Activated T-helper 1 cell treated with anti-CD3 and anti-CD28 coated beads, Interleukin-2, amount 50 U/mL, for 16 hours (primary cell): Measurements from ENCODE around the gene NRG2.

Experiments used
- DNase-seq, 2 donors: peaks; one replicate each; pipeline ENCODE4 v3.0.0-alpha.2; 2020; ENCODE audit warnings: low read depth in 1 of 2, low spot score in 1 of 2

Gene NRG2

GRCh38 chr5:139884734-139885133, 158.4 kb downstream of the NRG2 start:
- no peak for DNase-seq

- no peak for DNase-seq
Measured at GRCh38 chr5:139884144-139884543, 159.0 kb downstream of the NRG2 start.

GRCh38 chr5:139882961-139883539, 160.0 kb downstream of the NRG2 start:
- no peak for DNase-seq

- no peak for DNase-seq
Measured at GRCh38 chr5:139882316-139882715, 160.8 kb downstream of the NRG2 start.

GRCh38 chr5:139881143-139881733, 161.9 kb downstream of the NRG2 start:
- DNase-seq = no peak

GRCh38 chr5:139880416-139881142, 162.5 kb downstream of the NRG2 start:
- no peak for DNase-seq

- DNase-seq = no peak
Measured at GRCh38 chr5:139878093-139878492, 165.0 kb downstream of the NRG2 start.

GRCh38 chr5:139877129-139877597, 165.9 kb downstream of the NRG2 start:
- DNase-seq = no peak

GRCh38 chr5:139875957-139876356, 167.1 kb downstream of the NRG2 start:
- DNase-seq = no peak

GRCh38 chr5:139872851-139873794, 170.0 kb downstream of the NRG2 start:
- no peak for DNase-seq

GRCh38 chr5:139872052-139872766, 170.9 kb downstream of the NRG2 start:
- DNase-seq = no peak

GRCh38 chr5:139871614-139872013, 171.5 kb downstream of the NRG2 start:
- no peak for DNase-seq

GRCh38 chr5:139870677-139871076, 172.4 kb downstream of the NRG2 start:
- DNase-seq = no peak

- DNase-seq = no peak
Measured at GRCh38 chr5:139869042-139869790, 173.9 kb downstream of the NRG2 start.

- DNase-seq = no peak
Measured at GRCh38 chr5:139867581-139867980, 175.5 kb downstream of the NRG2 start.

GRCh38 chr5:139867109-139867508, 176.0 kb downstream of the NRG2 start:
- no peak for DNase-seq

GRCh38 chr5:139864716-139865483, 178.2 kb downstream of the NRG2 start:
- no peak for DNase-seq

- DNase-seq = peak; percentile 24 to 34
Measured at GRCh38 chr5:139863855-139864558, 179.1 kb downstream of the NRG2 start.

GRCh38 chr5:139863361-139863760, 179.7 kb downstream of the NRG2 start:
- no peak for DNase-seq
